22Rv1 (cell line): ENCODE data around the gene SYTL3.

Source experiments
- H3K27ac ChIP-seq: fragments of 450-650 bp; 2 replicates; pipeline ENCODE4 v1.5.1; 2017
- CTCF ChIP-seq: fragments of 450-650 bp; IDR thresholded peaks from 2 replicates; pipeline ENCODE4 v1.5.1; 2017; ENCODE audit warnings: mild to moderate bottlenecking
- ZFX ChIP-seq: fragments of 450-650 bp; IDR thresholded peaks from 2 replicates; pipeline ENCODE4 v1.6.1; 2017; ENCODE audit warnings: antibody characterized with exemption, borderline replicate concordance

SYTL3 gene

DNA sequence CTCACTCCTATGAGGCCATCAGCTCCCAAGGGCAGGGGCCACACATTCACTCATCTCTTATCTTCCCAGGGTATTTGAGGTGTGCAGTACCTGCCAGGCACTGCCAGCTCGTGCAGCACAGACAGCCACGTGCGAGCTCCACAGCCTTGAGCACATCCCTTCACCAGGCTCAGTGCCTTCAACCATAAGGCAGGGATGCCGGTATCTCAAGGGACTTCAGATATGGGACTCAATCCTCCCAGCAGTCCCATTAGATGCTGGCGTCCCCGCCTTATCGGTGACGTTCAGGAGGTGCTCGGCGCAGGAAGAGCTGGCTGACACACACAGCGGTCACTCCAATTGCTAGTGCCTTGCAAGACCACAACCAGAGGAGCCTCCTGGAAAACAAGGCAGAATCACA lies 122.3 kb downstream of the SYTL3 start:
- no peak overlapping the region for H3K27ac ChIP-seq
- TF ChIP-seq CTCF (no peak), ZFX (no peak)

DNA sequence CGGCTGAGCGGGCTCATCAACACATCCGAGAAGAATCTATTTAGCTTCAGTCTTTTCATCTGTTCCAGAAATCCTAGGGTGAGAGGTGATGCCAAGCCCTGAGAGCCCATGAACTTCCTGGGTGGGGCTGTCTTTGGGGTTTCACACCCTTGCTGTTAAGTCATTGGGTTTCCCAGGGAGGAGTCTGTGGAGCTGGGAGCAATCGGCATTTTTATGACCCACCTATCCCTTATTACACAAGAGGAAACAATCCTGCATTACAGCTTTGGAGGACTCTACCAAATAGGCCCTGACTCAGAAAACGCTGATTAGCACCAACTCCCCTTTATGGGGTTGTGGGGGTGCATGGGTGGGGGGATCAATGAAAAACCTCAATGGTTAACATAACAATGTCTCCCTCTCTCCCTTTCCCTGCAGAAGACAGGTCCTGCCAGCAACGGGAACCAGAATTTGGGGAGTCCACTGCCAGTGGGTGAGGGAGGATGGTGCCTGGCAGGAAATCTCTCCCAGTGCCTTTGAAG lies 123.1 kb downstream of the SYTL3 start:
- TF ChIP-seq CTCF (no peak), ZFX (no peak)
- H3K27ac ChIP-seq = no peak overlapping the region

DNA sequence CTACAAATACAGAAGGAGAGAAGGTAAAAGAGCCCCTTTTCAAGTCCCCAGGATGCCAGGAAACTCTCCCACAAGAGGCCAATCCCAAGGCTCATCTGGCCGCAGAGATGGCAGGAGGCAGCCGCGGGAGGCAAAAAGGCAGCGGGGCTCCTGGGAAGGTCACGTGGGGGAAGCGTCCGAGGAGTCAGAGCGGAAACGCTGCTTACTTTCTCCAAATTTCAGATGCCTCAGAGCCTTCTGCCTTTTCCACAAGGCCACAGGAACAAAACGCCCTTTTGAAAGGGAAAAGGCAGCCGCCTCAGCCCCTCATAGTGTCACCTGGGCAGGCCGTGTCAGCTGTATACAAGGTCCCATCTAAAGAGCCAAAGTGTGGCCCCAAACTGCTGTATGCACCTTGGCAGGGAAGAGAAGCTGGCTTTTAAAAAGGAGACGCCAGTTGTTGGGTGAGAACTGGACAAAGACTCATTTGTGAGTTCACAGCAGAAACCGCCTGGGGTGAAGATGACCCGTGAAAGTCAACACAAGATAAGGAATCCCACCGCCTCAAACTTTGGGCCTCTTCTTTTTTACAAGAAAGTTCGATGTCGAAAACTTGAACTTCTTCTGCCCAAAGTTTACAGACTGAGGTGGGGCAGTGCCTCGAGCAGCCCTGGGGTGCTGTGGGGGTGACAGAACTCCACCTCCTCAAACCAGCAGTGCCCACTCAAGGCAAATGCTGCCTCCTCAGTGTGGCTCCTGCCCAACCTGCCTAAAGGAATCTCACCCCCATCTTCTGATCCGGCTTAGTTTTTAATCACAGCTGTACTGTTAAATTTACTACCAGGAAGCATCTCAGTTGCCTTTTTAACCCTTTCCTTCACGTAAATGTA lies 124.0 kb downstream of the SYTL3 start:
- H3K27ac ChIP-seq = no peak overlapping the region
- TF ChIP-seq CTCF (no peak), ZFX (no peak)

- no peak for TF ChIP-seq ZFX
- TF ChIP-seq CTCF = no peak
- H3K27ac ChIP-seq = no peak overlapping the region
These were observed 125.0 kb downstream of the SYTL3 start for GRCh38 chr6:158774717-158775449.

DNA sequence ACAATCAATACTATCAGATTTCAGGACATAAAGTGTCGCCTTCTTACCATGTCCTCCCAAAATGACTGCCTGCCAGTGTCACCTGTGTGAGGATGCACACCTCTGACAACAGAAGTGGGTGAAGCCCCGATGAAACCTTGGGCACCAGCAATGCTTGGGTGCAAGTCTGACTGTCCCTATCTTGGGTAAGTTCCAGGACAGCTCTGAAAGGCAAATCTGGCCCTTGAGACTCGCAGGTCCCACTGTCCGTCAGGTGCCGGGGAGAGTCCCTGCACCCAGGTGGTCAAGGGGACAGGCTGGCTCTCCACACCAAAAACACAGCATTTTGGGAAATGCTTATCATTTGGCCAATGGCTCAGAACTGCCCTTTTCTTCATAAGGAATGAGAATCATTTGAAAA lies 126.0 kb downstream of the SYTL3 start:
- TF ChIP-seq ZFX (no peak), CTCF (no peak)
- H3K27ac ChIP-seq = no peak overlapping the region

- TF ChIP-seq ZFX = no peak
- no peak for TF ChIP-seq CTCF
- H3K27ac ChIP-seq = no peak overlapping the region
These were observed 126.9 kb downstream of the SYTL3 start for GRCh38 chr6:158776737-158777136.

DNA sequence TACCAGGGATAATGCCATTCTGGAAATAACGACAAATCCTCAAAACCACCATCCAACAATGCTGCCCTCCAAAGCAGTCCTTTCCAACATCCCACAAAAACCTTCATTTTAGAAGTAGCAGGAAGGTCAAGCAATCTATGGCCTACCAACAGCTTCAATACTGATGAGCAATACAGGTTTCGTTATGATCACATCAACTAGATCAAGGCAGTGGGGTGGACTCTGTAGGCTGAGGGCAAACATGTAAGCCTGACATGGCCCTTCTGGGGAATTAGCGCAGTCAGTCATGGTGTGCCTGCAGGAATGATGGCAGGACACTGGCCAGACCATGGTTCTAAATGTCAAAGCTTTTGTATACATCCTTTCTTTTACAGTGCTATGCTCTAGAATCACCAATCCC lies 127.7 kb downstream of the SYTL3 start:
- TF ChIP-seq ZFX (no peak), CTCF (no peak)
- H3K27ac ChIP-seq = no peak overlapping the region
